Mucosa of stomach (tissue), 1 donor: ENCODE measurements around the gene CDH4.

ENCODE experiments used
- H3K27me3 ChIP-seq: one replicate; pipeline ENCODE4 v1.7.0; 2013; ENCODE audit warnings: mild to moderate bottlenecking, low read length; ENCODE audit not compliant: control insufficient read depth, insufficient read depth
- H3K36me3 ChIP-seq: one replicate; pipeline ENCODE4 v1.7.0; 2013; ENCODE audit warnings: low read length; ENCODE audit not compliant: control insufficient read depth, insufficient read depth
- H3K4me1 ChIP-seq: one replicate; pipeline ENCODE4 v1.7.0; 2013; ENCODE audit warnings: mild to moderate bottlenecking, low read length; ENCODE audit not compliant: control insufficient read depth, insufficient read depth
- H3K4me3 ChIP-seq: one replicate; pipeline ENCODE4 v1.7.0; 2013; ENCODE audit warnings: low read length
- H3K9ac ChIP-seq: one replicate; pipeline ENCODE4 v1.7.0; 2013; ENCODE audit warnings: mild to moderate bottlenecking, low read length, moderate library complexity
- H3K9me3 ChIP-seq: one replicate; pipeline ENCODE4 v1.7.0; 2013; ENCODE audit warnings: mild to moderate bottlenecking, low read length, moderate library complexity; ENCODE audit not compliant: control insufficient read depth
- donor health status: Pancreatic carcinoma.

CDH4 gene

GRCh38 chr20:61611401-61612180, 359.5 kb downstream of the CDH4 start:
- no peaks in the 10 kb centered on the region for H3K36me3 ChIP-seq
- H3K9ac ChIP-seq: no peak overlapping the region
- H3K27me3 ChIP-seq: no peaks in the 10 kb centered on the region
- H3K4me3 ChIP-seq: no peak overlapping the region
- no peaks in the 10 kb centered on the region for H3K4me1 ChIP-seq
- peaks cover 3% of the 10 kb centered on the region for H3K9me3 ChIP-seq

GRCh38 chr20:61613917-61614705, 362.1 kb downstream of the CDH4 start:
- no peaks in the 10 kb centered on the region for H3K36me3 ChIP-seq
- H3K9me3 ChIP-seq: peaks cover 3% of the 10 kb centered on the region
- H3K9ac ChIP-seq: no peak overlapping the region
- no peaks in the 10 kb centered on the region for H3K4me1 ChIP-seq
- H3K4me3 ChIP-seq: no peak overlapping the region
- no peaks in the 10 kb centered on the region for H3K27me3 ChIP-seq

GRCh38 chr20:61614706-61615100, 362.6 kb downstream of the CDH4 start:
- Histone ChIP-seq H3K36me3 (no peaks in the 10 kb centered on the region), H3K4me1 (no peaks in the 10 kb centered on the region), H3K4me3 (no peak overlapping the region), H3K9ac (no peak overlapping the region), H3K27me3 (no peaks in the 10 kb centered on the region), H3K9me3 (peaks cover 3% of the 10 kb centered on the region)

GRCh38 chr20:61615806-61616205, 363.7 kb downstream of the CDH4 start:
- Histone ChIP-seq H3K9me3 (no peaks in the 10 kb centered on the region), H3K4me1 (no peaks in the 10 kb centered on the region), H3K27me3 (no peaks in the 10 kb centered on the region), H3K9ac (no peak overlapping the region), H3K4me3 (no peak overlapping the region), H3K36me3 (no peaks in the 10 kb centered on the region)

GRCh38 chr20:61619751-61620150, 367.7 kb downstream of the CDH4 start:
- no peaks in the 10 kb centered on the region for H3K36me3 ChIP-seq
- H3K4me3 ChIP-seq: no peak overlapping the region
- no peaks in the 10 kb centered on the region for H3K9me3 ChIP-seq
- H3K9ac ChIP-seq: no peak overlapping the region
- no peaks in the 10 kb centered on the region for H3K4me1 ChIP-seq
- no peaks in the 10 kb centered on the region for H3K27me3 ChIP-seq

GRCh38 chr20:61620174-61620573, 368.1 kb downstream of the CDH4 start:
- no peak overlapping the region for H3K4me3 ChIP-seq
- H3K9ac ChIP-seq: no peak overlapping the region
- no peaks in the 10 kb centered on the region for H3K9me3 ChIP-seq
- H3K4me1 ChIP-seq: no peaks in the 10 kb centered on the region
- no peaks in the 10 kb centered on the region for H3K27me3 ChIP-seq
- no peaks in the 10 kb centered on the region for H3K36me3 ChIP-seq

- Histone ChIP-seq H3K4me1 (no peaks in the 10 kb centered on the region), H3K9ac (no peak overlapping the region), H3K4me3 (no peak overlapping the region), H3K27me3 (no peaks in the 10 kb centered on the region), H3K36me3 (no peaks in the 10 kb centered on the region), H3K9me3 (no peaks in the 10 kb centered on the region)
Measured at GRCh38 chr20:61621035-61621730, 369.1 kb downstream of the CDH4 start.

- Histone ChIP-seq H3K9me3 (no peaks in the 10 kb centered on the region), H3K9ac (no peak overlapping the region), H3K36me3 (no peaks in the 10 kb centered on the region), H3K4me1 (no peaks in the 10 kb centered on the region), H3K4me3 (no peak overlapping the region), H3K27me3 (no peaks in the 10 kb centered on the region)
Measured at GRCh38 chr20:61621852-61622251, 369.8 kb downstream of the CDH4 start.

GRCh38 chr20:61623451-61623850, 371.4 kb downstream of the CDH4 start:
- no peak overlapping the region for H3K4me3 ChIP-seq

GRCh38 chr20:61625246-61625645, 373.2 kb downstream of the CDH4 start:
- no peaks in the 10 kb centered on the region for H3K36me3 ChIP-seq
- H3K4me3 ChIP-seq: no peak overlapping the region
- H3K4me1 ChIP-seq: no peaks in the 10 kb centered on the region
- no peaks in the 10 kb centered on the region for H3K9me3 ChIP-seq
- H3K9ac ChIP-seq: no peak overlapping the region
- H3K27me3 ChIP-seq: peaks cover 3% of the 10 kb centered on the region

More at GRCh38 chr20:61623451-61623850, 371.4 kb downstream of the CDH4 start:
- Histone ChIP-seq H3K36me3 (no peaks in the 10 kb centered on the region), H3K9ac (no peak overlapping the region), H3K9me3 (no peaks in the 10 kb centered on the region), H3K4me1 (no peaks in the 10 kb centered on the region), H3K27me3 (no peaks in the 10 kb centered on the region)

- no peak overlapping the region for H3K9ac ChIP-seq
- no peaks in the 10 kb centered on the region for H3K4me1 ChIP-seq
- peaks cover 3% of the 10 kb centered on the region for H3K27me3 ChIP-seq
- no peak overlapping the region for H3K4me3 ChIP-seq
- no peaks in the 10 kb centered on the region for H3K36me3 ChIP-seq
- H3K9me3 ChIP-seq: no peaks in the 10 kb centered on the region
Measured at GRCh38 chr20:61626412-61626811, 374.4 kb downstream of the CDH4 start.
